ENCODE results near the gene AFF3.
"Not testable (repeated sequence)": the region's sequence is repeated elsewhere in the genome, so short reads cannot be mapped to it uniquely, and the experiment has no call there.

AFF3 gene

GRCh38 chr2:99957332-99958133 lies 184.9 kb downstream of the AFF3 start:
- DNase-seq = no peak

GRCh38 chr2:99956232-99957030 lies 186.0 kb downstream of the AFF3 start:
- no peak for DNase-seq

GRCh38 chr2:99953750-99954149 lies 188.6 kb downstream of the AFF3 start:
- no peak for DNase-seq

GRCh38 chr2:99949963-99950362 lies 192.4 kb downstream of the AFF3 start:
- no peak for DNase-seq

- no peak for DNase-seq
Measured at GRCh38 chr2:99949530-99949929, 192.9 kb downstream of the AFF3 start.

GRCh38 chr2:99948010-99948409 lies 194.4 kb downstream of the AFF3 start:
- DNase-seq = no peak

GRCh38 chr2:99947366-99947765 lies 195.0 kb downstream of the AFF3 start:
- DNase-seq = not testable (repeated sequence)

GRCh38 chr2:99944019-99944418 lies 198.4 kb downstream of the AFF3 start:
- DNase-seq = no peak

- DNase-seq = no peak
Measured at GRCh38 chr2:99942561-99943347, 199.6 kb downstream of the AFF3 start.

- DNase-seq = no peak
Measured at GRCh38 chr2:99940963-99941362, 201.4 kb downstream of the AFF3 start.

GRCh38 chr2:99939135-99939534 lies 203.3 kb downstream of the AFF3 start:
- DNase-seq = no peak

GRCh38 chr2:99938250-99938649 lies 204.1 kb downstream of the AFF3 start:
- no peak for DNase-seq

- no peak for DNase-seq
Measured at GRCh38 chr2:99936065-99936464, 206.3 kb downstream of the AFF3 start.

- DNase-seq = no peak
Measured at GRCh38 chr2:99935662-99936061, 206.7 kb downstream of the AFF3 start.

- DNase-seq = no peak
Measured at GRCh38 chr2:99933894-99934650, 208.3 kb downstream of the AFF3 start.

GRCh38 chr2:99933491-99933890 lies 208.9 kb downstream of the AFF3 start:
- DNase-seq = not testable (repeated sequence)

GRCh38 chr2:99928470-99929053 lies 213.8 kb downstream of the AFF3 start:
- DNase-seq = no peak

- not testable (repeated sequence) for DNase-seq
Measured at GRCh38 chr2:99927690-99928207, 214.6 kb downstream of the AFF3 start.

GRCh38 chr2:99926986-99927385 lies 215.4 kb downstream of the AFF3 start:
- no peak for DNase-seq

- no peak for DNase-seq
Measured at GRCh38 chr2:99925960-99926359, 216.4 kb downstream of the AFF3 start.

- DNase-seq = no peak
Measured at GRCh38 chr2:99922664-99923063, 219.7 kb downstream of the AFF3 start.

GRCh38 chr2:99921903-99922302 lies 220.5 kb downstream of the AFF3 start:
- DNase-seq = no peak
